ENCODE data around the gene KLHL22. TPM values are rescaled to one million over a fixed set of nuclear protein-coding genes. Genes with fewer than 3 reads are reported as not detected.

Gene KLHL22
- total and polyA plus RNA-seq, 2 experiments from 2014 or later, result 23.6 to 38.0 TPM

DNA sequence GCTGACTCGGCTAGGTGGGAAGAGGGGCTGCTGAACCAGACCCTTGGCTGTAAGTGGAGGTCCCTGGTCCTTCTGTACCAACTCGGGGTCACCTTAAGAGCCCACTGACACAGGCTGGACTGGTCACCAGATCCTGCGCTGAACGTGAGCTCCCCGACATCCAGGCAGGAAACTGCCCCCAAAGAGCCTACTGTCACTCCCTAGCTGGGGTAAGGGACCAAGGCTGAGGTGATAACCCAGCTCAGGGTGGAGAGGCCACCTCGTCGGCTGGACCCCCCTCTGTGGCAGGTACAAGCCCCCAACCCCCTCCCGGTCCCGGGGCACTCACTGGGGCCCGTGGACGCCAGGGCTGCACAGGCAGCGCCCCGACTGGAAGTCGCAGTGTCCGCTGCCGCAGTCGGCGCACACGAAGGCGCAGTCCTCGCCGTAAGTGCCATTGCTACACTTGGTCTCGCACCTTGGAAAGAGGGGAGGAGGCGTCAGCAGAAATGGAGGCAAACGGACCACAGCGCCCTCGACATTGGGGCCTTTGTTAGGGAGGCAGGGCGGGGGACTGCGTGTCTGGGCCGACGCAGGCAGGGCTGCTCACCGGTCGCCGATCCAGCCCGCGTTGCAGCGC is 65.4 kb downstream of the KLHL22 start:
- 91% methylated on average over 37 of the region's 37 CpGs for WGBS (ENCODE audit: low lambda C conversion rate, missing lambda C conversion rate)
- no peaks in the 10 kb centered on the region for H3K9me3 ChIP-seq (ENCODE audit: low read depth)
- H3K4me3 ChIP-seq, result no peak overlapping the region
- H3K4me1 ChIP-seq (ENCODE audit: insufficient read depth), result peaks cover 23% of the 10 kb centered on the region
- H2AFZ ChIP-seq, result no peak overlapping the region
- H3K36me3 ChIP-seq (replicated peaks; ENCODE audit: insufficient read depth, low read depth), result no peaks in the 10 kb centered on the region
- DNase-seq (ENCODE audit: low spot score), result no peak
- peaks cover 46% of the 10 kb centered on the region for H3K79me2 ChIP-seq
- TF ChIP-seq, protein P1, sequence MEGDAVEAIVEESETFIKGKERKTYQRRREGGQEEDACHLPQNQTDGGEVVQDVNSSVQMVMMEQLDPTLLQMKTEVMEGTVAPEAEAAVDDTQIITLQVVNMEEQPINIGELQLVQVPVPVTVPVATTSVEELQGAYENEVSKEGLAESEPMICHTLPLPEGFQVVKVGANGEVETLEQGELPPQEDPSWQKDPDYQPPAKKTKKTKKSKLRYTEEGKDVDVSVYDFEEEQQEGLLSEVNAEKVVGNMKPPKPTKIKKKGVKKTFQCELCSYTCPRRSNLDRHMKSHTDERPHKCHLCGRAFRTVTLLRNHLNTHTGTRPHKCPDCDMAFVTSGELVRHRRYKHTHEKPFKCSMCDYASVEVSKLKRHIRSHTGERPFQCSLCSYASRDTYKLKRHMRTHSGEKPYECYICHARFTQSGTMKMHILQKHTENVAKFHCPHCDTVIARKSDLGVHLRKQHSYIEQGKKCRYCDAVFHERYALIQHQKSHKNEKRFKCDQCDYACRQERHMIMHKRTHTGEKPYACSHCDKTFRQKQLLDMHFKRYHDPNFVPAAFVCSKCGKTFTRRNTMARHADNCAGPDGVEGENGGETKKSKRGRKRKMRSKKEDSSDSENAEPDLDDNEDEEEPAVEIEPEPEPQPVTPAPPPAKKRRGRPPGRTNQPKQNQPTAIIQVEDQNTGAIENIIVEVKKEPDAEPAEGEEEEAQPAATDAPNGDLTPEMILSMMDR (IDR thresholded peaks at IDR 0.05; ENCODE audit: poor library complexity), result no peak
- TF ChIP-seq EZH2 (IDR thresholded peaks at IDR 0.05; ENCODE audit: borderline replicate concordance), result no peak
- H4K20me1 ChIP-seq (ENCODE audit: insufficient read depth, poor library complexity, severe bottlenecking), result peaks cover 52% of the 10 kb centered on the region
- peak overlapping the region; percentile 89 for H3K4me2 ChIP-seq
- H3K27me3 ChIP-seq, result peaks cover 15% of the 10 kb centered on the region
- H3K27ac ChIP-seq, result no peak overlapping the region
- H3K9me2 ChIP-seq (replicated peaks; ENCODE audit: insufficient read depth), result no peaks in the 10 kb centered on the region

GRCh38 chr22:20429254-20430100 is 66.1 kb downstream of the KLHL22 start:
- no peak overlapping the region for H2AFZ ChIP-seq
- peaks cover 22% of the 10 kb centered on the region for H3K4me1 ChIP-seq (ENCODE audit: insufficient read depth)
- H3K27me3 ChIP-seq, result peaks cover 13% of the 10 kb centered on the region
- H3K9me2 ChIP-seq (replicated peaks; ENCODE audit: insufficient read depth), result no peaks in the 10 kb centered on the region
- WGBS (ENCODE audit: low lambda C conversion rate, missing lambda C conversion rate), result 86% methylated on average over 51 of the region's 75 CpGs
- H3K27ac ChIP-seq, result no peak overlapping the region
- H3K4me2 ChIP-seq, result no peak overlapping the region
- DNase-seq (ENCODE audit: low spot score), result peak; percentile 19
- TF ChIP-seq EZH2phosphoT487 (IDR thresholded peaks at IDR 0.05; ENCODE audit: low read depth, severe bottlenecking, unreplicated experiment) (no peak), EZH2 (IDR thresholded peaks at IDR 0.05; ENCODE audit: borderline replicate concordance) (no peak)
- TF ChIP-seq, protein P1 (IDR thresholded peaks at IDR 0.05; ENCODE audit: poor library complexity), result no peak
- H3K4me3 ChIP-seq, result no peak overlapping the region
- no peaks in the 10 kb centered on the region for H3K36me3 ChIP-seq (replicated peaks; ENCODE audit: insufficient read depth, low read depth)
- H4K20me1 ChIP-seq (ENCODE audit: insufficient read depth, poor library complexity, severe bottlenecking), result peaks cover 45% of the 10 kb centered on the region
- H3K9me3 ChIP-seq (ENCODE audit: low read depth), result no peaks in the 10 kb centered on the region
- peaks cover 38% of the 10 kb centered on the region for H3K79me2 ChIP-seq

DNA sequence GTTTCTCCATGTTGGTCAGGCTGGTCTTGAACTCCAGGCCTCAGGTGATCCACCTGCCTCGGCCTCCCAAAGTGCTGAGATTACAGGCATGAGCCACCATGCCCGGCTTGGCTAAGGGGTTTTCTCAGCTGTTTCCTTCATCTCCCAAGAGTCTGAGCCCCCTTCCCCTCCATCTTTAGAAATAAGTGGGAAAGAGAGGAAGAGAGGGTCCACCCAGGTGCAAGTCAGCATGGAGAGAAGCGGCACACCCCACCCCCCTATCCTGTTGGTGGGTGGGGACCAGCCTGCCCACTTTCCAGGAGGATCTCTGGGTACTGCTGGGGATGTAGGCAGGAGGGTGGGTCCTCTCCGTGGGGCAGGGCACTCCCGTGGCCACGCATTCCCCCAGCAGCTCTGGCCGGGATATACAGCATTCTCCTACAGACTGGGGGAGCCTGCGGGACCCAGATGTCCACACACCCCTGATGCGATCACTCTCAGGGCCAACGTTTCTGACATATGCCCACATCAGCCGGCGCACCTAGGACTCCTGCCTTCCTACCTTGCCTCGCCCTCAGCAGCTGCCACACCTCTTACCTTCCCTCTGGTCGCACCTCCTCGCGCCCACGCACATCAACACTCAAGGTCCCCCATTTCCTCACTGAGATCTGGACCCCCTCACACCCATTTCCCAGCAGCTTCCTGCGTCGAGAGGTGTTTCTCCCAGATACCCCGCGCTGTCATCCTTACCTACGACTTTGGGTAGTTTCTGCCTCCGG is 66.9 kb downstream of the KLHL22 start:
- peaks cover 30% of the 10 kb centered on the region for H3K79me2 ChIP-seq
- no peak overlapping the region for H3K4me3 ChIP-seq
- no peaks in the 10 kb centered on the region for H3K36me3 ChIP-seq (replicated peaks; ENCODE audit: insufficient read depth, low read depth)
- peaks cover 40% of the 10 kb centered on the region for H4K20me1 ChIP-seq (ENCODE audit: insufficient read depth, poor library complexity, severe bottlenecking)
- H3K9me2 ChIP-seq (replicated peaks; ENCODE audit: insufficient read depth), result no peaks in the 10 kb centered on the region
- H3K4me1 ChIP-seq (ENCODE audit: insufficient read depth), result peaks cover 30% of the 10 kb centered on the region
- TF ChIP-seq EZH2phosphoT487 (IDR thresholded peaks at IDR 0.05; ENCODE audit: low read depth, severe bottlenecking, unreplicated experiment), result no peak
- no peak for TF ChIP-seq EZH2 (IDR thresholded peaks at IDR 0.05; ENCODE audit: borderline replicate concordance)
- TF ChIP-seq, protein P1 (IDR thresholded peaks at IDR 0.05; ENCODE audit: poor library complexity), result no peak
- H3K4me2 ChIP-seq, result no peak overlapping the region
- peaks cover 13% of the 10 kb centered on the region for H3K27me3 ChIP-seq
- no peak for DNase-seq (ENCODE audit: low spot score)
- H2AFZ ChIP-seq, result no peak overlapping the region
- WGBS (ENCODE audit: low lambda C conversion rate, missing lambda C conversion rate), result 92% methylated on average over 22 of the region's 23 CpGs
- no peak overlapping the region for H3K27ac ChIP-seq
- H3K9me3 ChIP-seq (ENCODE audit: low read depth), result no peaks in the 10 kb centered on the region

Data from hepatocyte (in vitro differentiated cells).